ENCODE results near the gene MAOA. TPM values are rescaled to one million over a fixed set of nuclear protein-coding genes. Genes with fewer than 3 reads are reported as not detected.

Gene MAOA
- total and polyA plus RNA-seq, 2 experiments from 2014 or later, result 54.0 to 110 TPM

DNA sequence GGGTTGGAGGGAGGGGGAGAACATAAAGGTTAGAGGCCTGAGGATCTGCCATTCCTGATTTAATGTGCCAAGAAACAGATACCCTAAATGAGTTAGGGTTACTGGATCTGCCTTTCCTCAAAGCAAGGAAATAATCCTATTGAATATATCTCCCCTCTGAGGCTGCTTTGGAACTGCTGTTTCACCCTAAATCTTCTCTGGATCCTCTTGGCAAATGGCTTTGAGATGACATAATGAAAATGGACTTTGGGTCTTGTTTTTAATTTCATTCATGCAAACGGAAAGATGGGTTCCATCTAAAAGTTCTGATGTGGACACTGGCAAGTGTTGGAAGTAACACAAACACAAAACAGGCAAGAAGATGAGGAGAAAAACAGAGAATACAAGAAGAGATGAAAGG is 23.0 kb upstream of the MAOA start:
- no peaks in the 10 kb centered on the region for H3K36me3 ChIP-seq (replicated peaks; ENCODE audit: insufficient read depth, low read depth)
- no peaks in the 10 kb centered on the region for H3K9me3 ChIP-seq (ENCODE audit: low read depth)
- no peak for TF ChIP-seq EZH2phosphoT487 (IDR thresholded peaks at IDR 0.05; ENCODE audit: low read depth, severe bottlenecking, unreplicated experiment)
- TF ChIP-seq, protein P1, sequence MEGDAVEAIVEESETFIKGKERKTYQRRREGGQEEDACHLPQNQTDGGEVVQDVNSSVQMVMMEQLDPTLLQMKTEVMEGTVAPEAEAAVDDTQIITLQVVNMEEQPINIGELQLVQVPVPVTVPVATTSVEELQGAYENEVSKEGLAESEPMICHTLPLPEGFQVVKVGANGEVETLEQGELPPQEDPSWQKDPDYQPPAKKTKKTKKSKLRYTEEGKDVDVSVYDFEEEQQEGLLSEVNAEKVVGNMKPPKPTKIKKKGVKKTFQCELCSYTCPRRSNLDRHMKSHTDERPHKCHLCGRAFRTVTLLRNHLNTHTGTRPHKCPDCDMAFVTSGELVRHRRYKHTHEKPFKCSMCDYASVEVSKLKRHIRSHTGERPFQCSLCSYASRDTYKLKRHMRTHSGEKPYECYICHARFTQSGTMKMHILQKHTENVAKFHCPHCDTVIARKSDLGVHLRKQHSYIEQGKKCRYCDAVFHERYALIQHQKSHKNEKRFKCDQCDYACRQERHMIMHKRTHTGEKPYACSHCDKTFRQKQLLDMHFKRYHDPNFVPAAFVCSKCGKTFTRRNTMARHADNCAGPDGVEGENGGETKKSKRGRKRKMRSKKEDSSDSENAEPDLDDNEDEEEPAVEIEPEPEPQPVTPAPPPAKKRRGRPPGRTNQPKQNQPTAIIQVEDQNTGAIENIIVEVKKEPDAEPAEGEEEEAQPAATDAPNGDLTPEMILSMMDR (IDR thresholded peaks at IDR 0.05; ENCODE audit: poor library complexity), result no peak
- no peak for TF ChIP-seq EZH2 (IDR thresholded peaks at IDR 0.05; ENCODE audit: borderline replicate concordance)
- H3K79me2 ChIP-seq, result no peaks in the 10 kb centered on the region
- no peaks in the 10 kb centered on the region for H4K20me1 ChIP-seq (ENCODE audit: insufficient read depth, poor library complexity, severe bottlenecking)
- 70% methylated on average over 1 of the region's 1 CpG for WGBS (ENCODE audit: low lambda C conversion rate, missing lambda C conversion rate)
- H3K9me2 ChIP-seq (replicated peaks; ENCODE audit: insufficient read depth), result no peaks in the 10 kb centered on the region
- no peak overlapping the region for H2AFZ ChIP-seq
- H3K27ac ChIP-seq, result no peak overlapping the region
- no peak overlapping the region for H3K4me3 ChIP-seq
- H3K4me2 ChIP-seq, result no peak overlapping the region
- H3K4me1 ChIP-seq (ENCODE audit: insufficient read depth), result no peaks in the 10 kb centered on the region
- no peaks in the 10 kb centered on the region for H3K27me3 ChIP-seq
- DNase-seq (ENCODE audit: low spot score), result no peak

DNA sequence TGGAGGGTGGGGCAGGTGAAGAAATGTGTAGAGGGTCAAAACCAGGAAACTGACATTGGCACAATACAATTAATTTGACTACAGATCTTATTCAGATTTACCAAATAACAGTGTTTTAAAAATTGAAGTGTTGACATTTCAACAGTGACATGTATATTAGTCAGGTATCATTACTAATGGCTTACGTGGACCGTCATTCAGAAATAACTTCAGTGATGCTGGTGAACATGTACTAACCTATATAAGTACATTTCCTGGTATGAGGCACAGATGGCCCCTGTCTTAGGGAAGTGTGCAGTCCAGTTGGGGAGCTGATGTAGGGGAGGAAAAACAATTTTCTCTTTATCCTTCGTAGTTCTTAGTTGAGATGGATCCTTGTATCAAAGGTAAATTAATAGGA is 22.3 kb upstream of the MAOA start:
- Histone ChIP-seq H3K4me3 (no peak overlapping the region), H3K4me1 (ENCODE audit: insufficient read depth) (no peaks in the 10 kb centered on the region), H3K4me2 (no peak overlapping the region), H3K9me3 (ENCODE audit: low read depth) (no peaks in the 10 kb centered on the region), H3K27ac (no peak overlapping the region), H3K36me3 (replicated peaks; ENCODE audit: insufficient read depth, low read depth) (no peaks in the 10 kb centered on the region), H3K27me3 (no peaks in the 10 kb centered on the region), H4K20me1 (ENCODE audit: insufficient read depth, poor library complexity, severe bottlenecking) (no peaks in the 10 kb centered on the region), H3K9me2 (replicated peaks; ENCODE audit: insufficient read depth) (no peaks in the 10 kb centered on the region), H3K79me2 (no peaks in the 10 kb centered on the region), H2AFZ (no peak overlapping the region)
- 67% methylated on average over 3 of the region's 3 CpGs for WGBS (ENCODE audit: low lambda C conversion rate, missing lambda C conversion rate)
- DNase-seq (ENCODE audit: low spot score), result no peak
- TF ChIP-seq EZH2 (IDR thresholded peaks at IDR 0.05; ENCODE audit: borderline replicate concordance), result no peak
- TF ChIP-seq, protein P1 (IDR thresholded peaks at IDR 0.05; ENCODE audit: poor library complexity), result no peak
- no peak for TF ChIP-seq EZH2phosphoT487 (IDR thresholded peaks at IDR 0.05; ENCODE audit: low read depth, severe bottlenecking, unreplicated experiment)

DNA sequence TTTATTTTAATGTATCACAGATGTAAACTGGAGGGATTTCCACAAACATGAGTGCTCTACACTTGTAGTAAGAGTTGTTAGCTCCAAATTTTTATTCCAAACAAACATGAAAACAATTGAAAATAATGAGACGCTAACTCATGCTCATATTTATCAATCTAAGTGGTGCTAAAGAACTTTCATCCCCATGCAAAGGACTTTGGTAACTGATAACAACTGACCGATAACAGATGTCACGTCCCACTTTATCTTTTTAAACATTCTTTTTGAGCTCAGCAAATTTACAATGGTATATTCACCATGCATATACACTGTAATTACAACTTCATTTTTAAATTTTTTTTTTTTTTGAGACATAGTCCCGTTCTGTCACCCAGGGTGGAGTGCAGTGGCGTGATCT is 15.6 kb upstream of the MAOA start:
- Histone ChIP-seq H3K27me3 (no peaks in the 10 kb centered on the region), H3K4me1 (ENCODE audit: insufficient read depth) (peaks cover 17% of the 10 kb centered on the region), H3K36me3 (replicated peaks; ENCODE audit: insufficient read depth, low read depth) (no peaks in the 10 kb centered on the region), H3K4me3 (no peak overlapping the region), H3K27ac (no peak overlapping the region), H2AFZ (no peak overlapping the region), H4K20me1 (ENCODE audit: insufficient read depth, poor library complexity, severe bottlenecking) (no peaks in the 10 kb centered on the region), H3K79me2 (no peaks in the 10 kb centered on the region), H3K4me2 (peak overlapping the region; percentile 40), H3K9me3 (ENCODE audit: low read depth) (no peaks in the 10 kb centered on the region), H3K9me2 (replicated peaks; ENCODE audit: insufficient read depth) (no peaks in the 10 kb centered on the region)
- no peak for TF ChIP-seq EZH2 (IDR thresholded peaks at IDR 0.05; ENCODE audit: borderline replicate concordance)
- no peak for TF ChIP-seq EZH2phosphoT487 (IDR thresholded peaks at IDR 0.05; ENCODE audit: low read depth, severe bottlenecking, unreplicated experiment)
- TF ChIP-seq, protein P1 (IDR thresholded peaks at IDR 0.05; ENCODE audit: poor library complexity), result no peak
- no peak for DNase-seq (ENCODE audit: low spot score)
- 56% methylated on average over 5 of the region's 5 CpGs for WGBS (ENCODE audit: low lambda C conversion rate, missing lambda C conversion rate)

DNA sequence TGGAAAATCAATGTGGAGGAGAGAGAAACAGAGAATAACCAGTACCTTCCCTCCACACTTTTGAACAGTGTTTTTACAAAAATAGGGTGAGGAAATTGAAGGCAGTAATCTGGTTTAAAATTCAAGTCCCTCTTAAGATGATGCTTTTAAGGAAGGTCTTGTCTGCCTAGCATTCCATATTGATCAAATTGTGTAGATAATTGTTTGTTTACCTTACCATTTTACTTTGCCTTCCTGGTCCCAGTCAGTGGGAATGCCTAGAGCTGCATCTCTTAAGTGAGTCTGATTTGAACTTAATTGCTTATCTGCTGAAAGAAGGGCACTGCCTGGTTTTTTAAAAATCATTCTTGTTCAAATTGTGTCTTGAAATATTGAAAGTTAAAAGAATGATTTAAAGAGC is 14.4 kb upstream of the MAOA start:
- H3K9me3 ChIP-seq (ENCODE audit: low read depth), result no peaks in the 10 kb centered on the region
- no peaks in the 10 kb centered on the region for H3K9me2 ChIP-seq (replicated peaks; ENCODE audit: insufficient read depth)
- no peak overlapping the region for H3K27ac ChIP-seq
- no peak for DNase-seq (ENCODE audit: low spot score)
- H4K20me1 ChIP-seq (ENCODE audit: insufficient read depth, poor library complexity, severe bottlenecking), result no peaks in the 10 kb centered on the region
- no peaks in the 10 kb centered on the region for H3K27me3 ChIP-seq
- H3K4me2 ChIP-seq, result no peak overlapping the region
- no peaks in the 10 kb centered on the region for H3K36me3 ChIP-seq (replicated peaks; ENCODE audit: insufficient read depth, low read depth)
- peaks cover 17% of the 10 kb centered on the region for H3K4me1 ChIP-seq (ENCODE audit: insufficient read depth)
- no peak overlapping the region for H3K4me3 ChIP-seq
- no peaks in the 10 kb centered on the region for H3K79me2 ChIP-seq
- H2AFZ ChIP-seq, result no peak overlapping the region
- TF ChIP-seq EZH2 (IDR thresholded peaks at IDR 0.05; ENCODE audit: borderline replicate concordance) (no peak), EZH2phosphoT487 (IDR thresholded peaks at IDR 0.05; ENCODE audit: low read depth, severe bottlenecking, unreplicated experiment) (no peak)
- TF ChIP-seq, protein P1 (IDR thresholded peaks at IDR 0.05; ENCODE audit: poor library complexity), result no peak
